ENCODE measurements around the gene PATL2. TPM values are rescaled to one million over a fixed set of nuclear protein-coding genes. Genes with fewer than 3 reads are reported as not detected.
A peak's percentile ranks its signal among the peaks of the same experiment; 100 is the strongest.
"Not testable (repeated sequence)": the region's sequence is repeated elsewhere in the genome, so short reads cannot be mapped to it uniquely, and the experiment has no call there.

Gene PATL2
- total RNA-seq, 1 donor from 2014 or later, result 0.40 TPM

- Mint-ChIP-seq H3K9me3 (ENCODE audit: unreplicated experiment) (no peaks in the 10 kb centered on the region), H3K36me3 (ENCODE audit: unreplicated experiment) (peaks cover 5% of the 10 kb centered on the region), H3K27me3 (ENCODE audit: unreplicated experiment) (no peaks in the 10 kb centered on the region), H3K27ac (ENCODE audit: unreplicated experiment) (peak overlapping the region; percentile 99), H3K4me1 (ENCODE audit: unreplicated experiment) (peaks cover 32% of the 10 kb centered on the region), H3K4me3 (ENCODE audit: unreplicated experiment) (peak overlapping the region; percentile 96)
- DNase-seq (ENCODE audit: extremely low spot score, unreplicated experiment), result peak; percentile 96
- TF ChIP-seq CTCF (IDR thresholded peaks at IDR 0.05), result no peak
Measured at GRCh38 chr15:44728576-44729407, 17.7 kb upstream of the PATL2 start.

GRCh38 chr15:44728232-44728575 is 17.1 kb upstream of the PATL2 start:
- Mint-ChIP-seq H3K4me1 (ENCODE audit: unreplicated experiment) (peaks cover 32% of the 10 kb centered on the region), H3K4me3 (ENCODE audit: unreplicated experiment) (peak overlapping the region; percentile 96), H3K27ac (ENCODE audit: unreplicated experiment) (peak overlapping the region; percentile 99)
- not testable (repeated sequence) for DNase-seq (ENCODE audit: extremely low spot score, unreplicated experiment); H3K9me3 Mint-ChIP-seq (ENCODE audit: unreplicated experiment); H3K27me3 Mint-ChIP-seq (ENCODE audit: unreplicated experiment); H3K36me3 Mint-ChIP-seq (ENCODE audit: unreplicated experiment)

GRCh38 chr15:44727485-44728231 is 16.5 kb upstream of the PATL2 start:
- Mint-ChIP-seq H3K36me3 (ENCODE audit: unreplicated experiment) (peaks cover 5% of the 10 kb centered on the region), H3K4me1 (ENCODE audit: unreplicated experiment) (peaks cover 32% of the 10 kb centered on the region), H3K4me3 (ENCODE audit: unreplicated experiment) (no peak overlapping the region), H3K27me3 (ENCODE audit: unreplicated experiment) (no peaks in the 10 kb centered on the region), H3K9me3 (ENCODE audit: unreplicated experiment) (no peaks in the 10 kb centered on the region), H3K27ac (ENCODE audit: unreplicated experiment) (peak overlapping the region; percentile 99)
- no peak for DNase-seq (ENCODE audit: extremely low spot score, unreplicated experiment)
- TF ChIP-seq CTCF (IDR thresholded peaks at IDR 0.05), result no peak

- TF ChIP-seq CTCF (IDR thresholded peaks at IDR 0.05), result no peak
- Mint-ChIP-seq H3K4me1 (ENCODE audit: unreplicated experiment) (peaks cover 32% of the 10 kb centered on the region), H3K9me3 (ENCODE audit: unreplicated experiment) (no peaks in the 10 kb centered on the region), H3K27me3 (ENCODE audit: unreplicated experiment) (no peaks in the 10 kb centered on the region), H3K4me3 (ENCODE audit: unreplicated experiment) (no peak overlapping the region), H3K27ac (ENCODE audit: unreplicated experiment) (peak overlapping the region; percentile 99), H3K36me3 (ENCODE audit: unreplicated experiment) (peaks cover 3% of the 10 kb centered on the region)
- no peak for DNase-seq (ENCODE audit: extremely low spot score, unreplicated experiment)
Measured at GRCh38 chr15:44726568-44727484, 15.7 kb upstream of the PATL2 start.

- Mint-ChIP-seq H3K4me1 (ENCODE audit: unreplicated experiment) (peaks cover 32% of the 10 kb centered on the region), H3K36me3 (ENCODE audit: unreplicated experiment) (no peaks in the 10 kb centered on the region), H3K27ac (ENCODE audit: unreplicated experiment) (peak overlapping the region; percentile 99), H3K9me3 (ENCODE audit: unreplicated experiment) (no peaks in the 10 kb centered on the region), H3K27me3 (ENCODE audit: unreplicated experiment) (no peaks in the 10 kb centered on the region), H3K4me3 (ENCODE audit: unreplicated experiment) (no peak overlapping the region)
- no peak for DNase-seq (ENCODE audit: extremely low spot score, unreplicated experiment)
- no peak for TF ChIP-seq CTCF (IDR thresholded peaks at IDR 0.05)
Measured at GRCh38 chr15:44726136-44726535, 15.0 kb upstream of the PATL2 start.
